Left cardiac atrium (tissue), 4 donors: ENCODE results near the gene FAM227A. TPM values are rescaled to one million over a fixed set of nuclear protein-coding genes. Genes with fewer than 3 reads are reported as not detected.

Experiments
- ATAC-seq, 2 donors: fragments of 200-7000 bp; cut with Tn5 transposase; one replicate each; pipeline ENCODE4 v1.9.1; 2020; ENCODE audit warnings: mild to moderate bottlenecking in 2 of 2, moderate library complexity in 2 of 2
- DNase-seq: peaks from one replicate; pipeline ENCODE4 v3.0.0-alpha.2; 2020
- intact Hi-C, 2 donors: fragments of 100-400 bp; cut with DNase I; formaldehyde crosslinking; loops; one replicate each; pipeline versions ENCODE4 v1.14.1 to v1.15.1; 2022 to 2023
- total RNA-seq, 2 donors: library from RNA; stranded (reverse); fragmentation: NEBNext Ultra II Directional; extraction: Animal tissue kit (Norgen Biotek cat#: 25700); gene quantifications; one replicate each; pipeline ENCODE4 v1.2.1, GENCODE V29; 2021
- donor health status: DM: no; HTN: yes; CAD: no.
- donor health status: DM: no; HTN: yes; CAD: no; lungs with severe emphysema.
- donor health status: DM: yes; HTN: yes; CAD: no.
- donor health status: Dilated cardiomyopathy.

Gene FAM227A
- total RNA-seq, 2 donors from 2014 or later, result 0.44 to 0.68 TPM

DNA sequence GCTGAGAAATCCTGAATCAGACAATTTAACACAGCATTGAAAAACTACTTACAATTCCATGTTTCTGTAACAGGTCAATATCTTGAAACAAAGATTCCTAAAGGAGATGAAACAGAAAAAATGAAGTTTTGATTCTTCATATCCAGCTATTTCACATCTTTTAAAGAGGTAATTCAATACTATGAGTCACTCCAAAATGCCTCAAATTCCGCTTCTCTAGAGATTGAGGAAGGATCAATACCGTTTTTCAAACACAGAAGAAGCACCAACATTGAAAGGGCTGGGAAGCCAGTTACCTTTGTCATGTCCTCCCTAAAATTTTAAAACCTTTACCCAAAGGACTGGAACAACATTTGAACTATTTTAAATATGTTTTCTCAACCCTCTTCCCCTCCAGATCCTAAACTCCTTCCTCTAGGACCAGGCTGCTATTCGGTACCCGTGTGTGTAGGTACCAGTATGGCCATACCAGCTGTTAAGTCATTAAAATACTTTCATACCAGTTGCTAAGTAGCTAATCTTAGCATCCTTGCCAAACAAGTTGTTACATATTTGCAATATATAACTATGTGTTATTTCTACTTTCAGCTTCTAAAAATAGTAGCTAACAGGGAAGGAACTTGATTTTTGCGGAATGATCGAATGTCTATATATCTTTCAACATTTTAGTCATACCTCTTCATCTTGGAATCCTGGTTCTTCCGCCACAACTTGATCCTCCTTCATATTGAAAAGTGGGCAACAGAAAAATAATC lies 88.5 kb downstream of the FAM227A start:
- intact Hi-C loops, result loop anchor here (5.0 to 10.0 kb wide), 2 partner anchors 60 to 63 kb away; partner anchors contain the start of gene DDX17 (in 2 of the 2)
- DNase-seq (no peak), ATAC-seq (no peak)

DNA sequence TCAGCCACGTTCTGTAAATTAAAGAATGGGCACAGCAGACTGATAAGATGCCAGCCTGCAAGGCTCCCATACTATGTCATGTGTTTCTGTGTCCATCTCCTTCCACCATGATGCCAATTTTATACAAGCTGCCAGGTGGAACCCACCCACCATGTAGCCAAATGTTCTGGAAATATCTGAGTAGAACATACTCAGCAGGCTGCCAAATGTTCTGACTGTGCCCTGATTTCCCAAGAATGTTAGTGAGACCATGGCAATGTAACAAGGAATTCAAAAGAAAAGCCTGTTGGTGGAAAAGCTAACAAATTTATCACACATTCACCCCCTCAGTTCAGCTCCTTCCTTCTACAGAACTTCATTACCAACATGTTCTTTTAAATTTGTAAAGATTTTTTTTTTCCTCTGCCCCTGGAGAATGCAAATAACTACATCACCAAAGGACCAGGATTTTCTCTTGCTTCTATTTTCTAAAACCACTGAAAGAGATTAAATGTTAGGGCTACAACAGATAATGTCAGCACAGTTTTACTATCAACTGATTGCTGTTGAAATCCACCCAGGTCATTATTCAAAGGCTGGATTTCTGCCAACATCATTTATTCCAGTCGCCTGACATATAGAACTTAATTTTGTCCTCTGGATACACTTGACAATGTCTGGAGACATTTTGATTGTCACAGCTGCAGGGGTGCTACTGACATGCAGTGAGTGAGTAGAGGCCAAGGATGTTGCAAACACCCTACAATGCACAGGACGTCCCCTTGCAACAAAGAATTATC lies 89.3 kb downstream of the FAM227A start:
- no peak for ATAC-seq
- no peak for DNase-seq
- intact Hi-C loops, result loop anchor here (5.0 to 10.0 kb wide), 2 partner anchors 60 to 62 kb away; partner anchors contain the start of gene DDX17 (in 2 of the 2)

DNA sequence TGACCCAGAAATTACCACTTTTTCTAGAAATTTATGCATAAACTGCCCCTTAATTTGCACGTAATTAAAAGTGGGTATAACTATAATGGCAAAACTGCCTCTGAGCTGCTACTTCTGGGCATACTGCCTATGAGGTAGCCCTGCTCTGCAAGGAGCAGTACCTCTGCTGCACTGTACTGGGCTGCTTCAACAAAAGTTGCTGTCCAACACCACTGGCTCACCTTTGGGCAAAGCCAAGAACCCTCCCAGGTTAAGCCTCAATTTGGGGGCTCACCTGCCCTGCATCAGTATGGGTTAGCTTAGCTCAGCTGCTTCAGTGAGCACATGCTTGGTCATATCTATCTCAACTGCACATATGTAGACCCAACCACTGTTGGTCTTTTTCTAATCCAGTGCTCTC lies 90.8 kb downstream of the FAM227A start:
- no peak for DNase-seq
- ATAC-seq, result no peak
- intact Hi-C loops, result loop anchor here (5.0 to 10.0 kb wide), 2 partner anchors 58 to 61 kb away; partner anchors contain the start of gene DDX17 (in 2 of the 2)

DNA sequence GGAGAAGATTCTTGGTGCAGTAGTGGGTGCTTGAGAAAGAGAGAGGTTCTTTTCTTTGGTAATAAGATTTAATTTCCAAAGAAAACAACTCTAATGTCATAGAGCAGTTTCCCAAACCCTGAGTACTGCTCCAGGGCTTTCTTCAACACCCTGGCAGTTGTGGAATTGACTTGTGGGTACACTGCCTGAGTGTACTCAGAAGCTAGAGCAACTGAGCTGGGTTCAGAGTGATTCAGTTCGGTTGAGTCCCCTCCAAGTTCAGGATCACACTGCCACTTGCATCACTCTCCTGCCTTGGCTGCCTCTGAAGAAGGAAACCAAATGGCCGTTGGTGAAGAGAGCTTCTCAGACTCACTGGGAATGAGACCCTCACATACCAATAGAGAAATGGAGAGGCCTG lies 91.5 kb downstream of the FAM227A start:
- DNase-seq (no peak), ATAC-seq (no peak)
- intact Hi-C loops, result loop anchor here (5.0 to 10.0 kb wide), 2 partner anchors 57 to 60 kb away; partner anchors contain the start of gene DDX17 (in 2 of the 2)

DNA sequence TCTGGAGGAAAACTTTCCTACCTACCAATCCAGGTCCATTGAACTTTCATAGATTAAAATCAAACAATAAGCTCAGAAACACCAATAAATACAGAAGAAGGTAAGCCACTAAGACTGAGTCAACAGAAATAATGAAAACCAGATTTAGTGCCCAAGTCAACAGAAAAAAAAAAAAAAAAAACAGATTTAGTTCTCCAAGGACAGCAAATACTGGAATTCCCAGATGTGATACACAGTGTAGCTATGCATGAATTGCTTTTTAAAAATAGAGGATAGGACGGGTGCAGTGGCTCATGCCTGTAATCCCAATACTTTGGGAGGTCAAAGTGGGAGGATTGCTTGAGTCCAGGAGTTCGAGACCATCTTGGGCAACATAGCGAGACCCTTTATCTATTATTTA lies 101.9 kb downstream of the FAM227A start:
- no peak for DNase-seq
- intact Hi-C loops, result no loop called here

DNA sequence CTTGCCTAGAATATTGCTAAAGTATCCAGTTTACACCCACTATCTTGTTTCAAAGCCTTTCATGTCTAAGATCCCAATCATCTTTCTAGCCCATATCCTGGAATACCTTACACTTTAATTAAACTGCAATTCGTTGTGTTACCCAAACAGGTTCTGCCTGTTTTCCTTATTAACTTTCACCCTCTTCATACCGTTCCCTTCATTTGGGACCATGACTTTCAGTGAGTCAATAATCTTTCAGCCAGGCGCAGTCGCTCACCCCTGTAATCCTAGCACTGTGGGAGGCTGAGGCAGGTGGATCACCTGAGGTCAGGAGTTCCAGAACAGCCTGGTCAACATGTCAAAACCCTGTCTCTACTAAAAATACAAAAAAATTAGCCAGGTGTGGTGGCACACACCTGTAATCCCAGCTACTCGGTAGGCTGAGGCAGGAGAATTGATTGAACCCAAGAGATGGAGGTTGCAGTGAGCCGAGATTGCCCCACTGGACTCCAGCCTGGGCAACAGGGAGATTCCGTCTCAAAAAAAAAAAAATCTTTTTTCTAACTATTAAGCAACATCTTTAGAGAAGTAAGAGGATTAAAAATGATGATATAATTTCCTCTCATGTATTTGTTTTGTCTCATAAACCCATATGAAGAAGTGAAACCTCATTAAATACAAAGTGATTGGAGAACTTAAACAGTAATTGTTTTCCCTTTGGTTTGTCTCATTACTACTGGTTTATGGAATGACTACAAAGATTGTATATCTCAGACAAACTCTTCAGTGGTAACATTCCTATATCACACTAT lies 106.9 kb downstream of the FAM227A start:
- no peak for DNase-seq
- ATAC-seq, result no peak
- intact Hi-C loops, result no loop called here

More for the DNA sequence above, 101.9 kb downstream of the FAM227A start:
- no peak for ATAC-seq

DNA sequence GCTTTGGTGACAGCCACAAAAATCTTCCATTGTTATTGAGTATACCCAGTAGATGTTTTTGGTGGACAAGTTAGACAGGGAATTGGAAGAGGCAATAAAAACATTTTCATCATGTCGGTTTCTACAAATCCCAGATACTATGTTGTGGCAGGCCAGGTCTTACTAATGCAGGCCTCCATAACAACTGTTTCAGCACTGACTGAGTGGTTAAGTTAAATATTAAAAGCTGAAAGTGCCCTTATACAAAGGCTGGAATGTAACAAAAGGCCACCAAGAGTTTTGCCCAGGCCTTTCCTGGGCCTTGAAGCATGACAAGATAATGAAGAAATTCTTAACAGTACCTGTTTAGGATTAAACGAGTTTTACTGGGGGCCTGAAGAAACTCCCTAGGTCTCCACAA lies 115.5 kb downstream of the FAM227A start:
- ATAC-seq, result no peak
- no peak for DNase-seq
- intact Hi-C loops, result no loop called here

DNA sequence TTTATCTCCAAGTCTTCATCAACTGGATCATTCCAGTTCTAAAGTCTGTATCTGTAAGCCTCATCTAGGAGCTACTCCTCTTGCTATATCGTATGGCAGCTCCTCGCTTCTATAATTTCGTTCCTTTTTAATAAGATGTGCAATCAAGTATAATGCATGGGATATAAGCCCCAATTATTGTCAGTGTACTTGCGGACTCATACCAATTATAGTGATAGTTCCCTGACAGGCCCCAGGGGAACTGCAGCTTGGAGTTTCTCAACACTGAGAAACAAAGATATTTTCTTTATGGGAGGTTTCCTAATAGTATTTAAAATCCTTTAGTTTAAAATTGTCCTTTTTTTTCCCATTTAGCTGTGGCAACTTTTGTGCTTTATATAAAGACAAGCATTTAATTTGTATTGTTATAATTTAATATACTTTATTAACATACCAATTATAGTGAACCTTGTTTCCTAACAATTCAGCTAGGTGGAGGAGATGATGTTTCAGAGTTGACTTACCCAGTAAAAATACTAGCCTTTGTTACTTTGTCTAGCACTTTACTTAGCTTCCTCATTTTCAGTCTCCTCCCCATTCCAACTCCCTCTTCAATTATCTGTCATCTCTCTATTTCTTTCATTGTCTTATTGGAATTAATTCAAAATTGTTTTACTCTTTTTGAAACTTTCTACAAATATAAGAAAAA lies 124.8 kb downstream of the FAM227A start:
- DNase-seq, result no peak
- intact Hi-C loops, result no loop called here
- ATAC-seq, result no peak

Other genes with a start within 250 kb of the FAM227A start
- gene KCNJ4, start 201.2 kb downstream of the FAM227A start, total RNA-seq, result 10 to 100 TPM in 1 of 2 donors, 1 to 10 TPM in 1; 7.2 to 15.9 TPM
- gene KDELR3, start 188.3 kb downstream of the FAM227A start, total RNA-seq, result 10 to 100 TPM in 1 of 2 donors, 1 to 10 TPM in 1; 9.2 to 10.1 TPM
- gene DDX17, start 150.1 kb downstream of the FAM227A start, total RNA-seq, result 100 to 1,000 TPM; 209 to 220 TPM
- gene DMC1, start 86.2 kb downstream of the FAM227A start, total RNA-seq, result 1 to 10 TPM; 1.2 to 1.4 TPM
- gene CBY1, start 246 bp upstream of the FAM227A start, total RNA-seq, result 10 to 100 TPM; 36.0 to 39.1 TPM
- 10 to 100 TPM; 56.0 to 67.2 TPM for gene TOMM22, start 25.6 kb upstream of the FAM227A start, total RNA-seq
- gene JOSD1, start 44.6 kb upstream of the FAM227A start, total RNA-seq, result 10 to 100 TPM; 22.7 to 33.2 TPM
- gene GTPBP1, start 49.6 kb upstream of the FAM227A start, total RNA-seq, result 10 to 100 TPM; 25.1 to 33.5 TPM
- 100 to 1,000 TPM; 109 to 133 TPM for gene SUN2, start 99.6 kb upstream of the FAM227A start, total RNA-seq
- gene DNAL4, start 137.8 kb upstream of the FAM227A start, total RNA-seq, result 10 to 100 TPM in 1 of 2 donors, 1 to 10 TPM in 1; 8.8 to 10.8 TPM
- 10 to 100 TPM; 26.9 to 30.8 TPM for gene NPTXR, start 187.6 kb upstream of the FAM227A start, total RNA-seq
- 10 to 100 TPM; 46.0 to 54.3 TPM for gene CBX6, start 215.8 kb upstream of the FAM227A start, total RNA-seq